ENCODE data around the gene DDX27. TPM values are rescaled to one million over a fixed set of nuclear protein-coding genes. Genes with fewer than 3 reads are reported as not detected.

The DDX27 gene
- polyA plus RNA-seq, 1 of the 3 experiments (the other 2 are of a cell fraction): 51.9 TPM

- no peaks in the 10 kb centered on the region for H3K9me2 ChIP-seq
- no peak overlapping the region for H3K4me2 ChIP-seq
- 94% methylated on average over 8 of the region's 8 CpGs for WGBS (ENCODE audit: low lambda C conversion rate)
- ChIA-PET CTCF (interaction anchor here (1.1 to 2.1 kb wide), 2 partner anchors 14 kb away, joined by 4 to 7 read pairs; no protein-coding TSS in a partner anchor), POLR2A (no interaction called here)
- H2AFZ ChIP-seq (ENCODE audit: low read depth): no peak overlapping the region
- H3K4me3 ChIP-seq (ENCODE audit: low read depth in 2 of 2, low read length in 1 of 2): no peak overlapping the region
- H3K9ac ChIP-seq: no peak overlapping the region
- DNase-seq: no peak
- H4K20me1 ChIP-seq (ENCODE audit: insufficient read depth): no peaks in the 10 kb centered on the region
- TF ChIP-seq RAD21 (IDR thresholded peaks at IDR 0.05; ENCODE audit: low read length): no peak
- TF ChIP-seq RCOR1 (IDR thresholded peaks at IDR 0.05; ENCODE audit: low read length): no peak
- no peak for TF ChIP-seq ELF1 (IDR thresholded peaks at IDR 0.05)
- TF ChIP-seq FOSL2 (IDR thresholded peaks at IDR 0.05; ENCODE audit: borderline replicate concordance, low read depth): no peak
- no peak for TF ChIP-seq EP300 (IDR thresholded peaks at IDR 0.05; ENCODE audit: borderline replicate concordance in 1 of 2, low read depth in 1 of 2, low read length in 1 of 2)
- TF ChIP-seq RXRA (IDR thresholded peaks at IDR 0.05; ENCODE audit: borderline replicate concordance, low read depth): no peak
- no peak for TF ChIP-seq TEAD4 (IDR thresholded peaks at IDR 0.05; ENCODE audit: borderline replicate concordance, insufficient read depth)
- no peak for TF ChIP-seq SMC3 (IDR thresholded peaks at IDR 0.05; ENCODE audit: low read depth, low read length)
- TF ChIP-seq TAF1 (IDR thresholded peaks at IDR 0.05; ENCODE audit: borderline replicate concordance, low read depth, low read length): no peak
- no peak for TF ChIP-seq CHD2 (IDR thresholded peaks at IDR 0.05; ENCODE audit: low read length, partially characterized antibody)
- TF ChIP-seq JUND (IDR thresholded peaks at IDR 0.05): no peak
- no peak for TF ChIP-seq POLR2AphosphoS5 (IDR thresholded peaks at IDR 0.05; ENCODE audit: low read depth, low read length)
- no peak for TF ChIP-seq GABPA (IDR thresholded peaks at IDR 0.05; ENCODE audit: low read depth)
- no peak for TF ChIP-seq USF2 (IDR thresholded peaks at IDR 0.05; ENCODE audit: borderline replicate concordance, low read depth, low read length)
- TF ChIP-seq FOXM1 (IDR thresholded peaks at IDR 0.05; ENCODE audit: low read depth): no peak
- no peak overlapping the region for H3K27ac ChIP-seq (ENCODE audit: low read depth in 2 of 2, low read length in 1 of 2)
- no peaks in the 10 kb centered on the region for H3K27me3 ChIP-seq (ENCODE audit: insufficient read depth)
- no peaks in the 10 kb centered on the region for H3K4me1 ChIP-seq (ENCODE audit: control insufficient read depth in 1 of 2, insufficient read depth in 2 of 2, low read depth in 1 of 2, low read length in 1 of 2)
- H3K36me3 ChIP-seq (replicated peaks in 1 of 2; ENCODE audit: control insufficient read depth in 1 of 2, insufficient read depth in 2 of 2, low read length in 1 of 2): peaks cover 31 to 57% of the 10 kb centered on the region in 2 experiments
- H3K79me2 ChIP-seq (ENCODE audit: insufficient read depth): no peaks in the 10 kb centered on the region; the same call in 1 of the 2 replicates
- no peaks in the 10 kb centered on the region for H3F3A ChIP-seq (replicated peaks; ENCODE audit: insufficient read depth)
- H3K9me3 ChIP-seq: no peaks in the 10 kb centered on the region
These were observed 11.4 kb downstream of the DDX27 start for GRCh38 chr20:49230561-49231133.

- H4K20me1 ChIP-seq (ENCODE audit: insufficient read depth): no peaks in the 10 kb centered on the region
- H3K27me3 ChIP-seq (ENCODE audit: insufficient read depth): no peaks in the 10 kb centered on the region
- no peak for DNase-seq
- 77% methylated on average over 7 of the region's 7 CpGs for WGBS (ENCODE audit: low lambda C conversion rate)
- no peak overlapping the region for H3K27ac ChIP-seq (ENCODE audit: low read depth in 2 of 2, low read length in 1 of 2)
- H3K79me2 ChIP-seq (ENCODE audit: insufficient read depth): no peaks in the 10 kb centered on the region; the same call in 1 of the 2 replicates
- no peaks in the 10 kb centered on the region for H3K4me1 ChIP-seq (ENCODE audit: control insufficient read depth in 1 of 2, insufficient read depth in 2 of 2, low read depth in 1 of 2, low read length in 1 of 2)
- ChIA-PET POLR2A (no interaction called here), CTCF (interaction anchor here (2.1 kb wide), 1 partner anchor 15 kb away, joined by 7 read pairs; no protein-coding TSS in a partner anchor)
- no peak overlapping the region for H3K9ac ChIP-seq
- H3K9me3 ChIP-seq: no peaks in the 10 kb centered on the region
- H3K4me2 ChIP-seq: no peak overlapping the region
- H3K36me3 ChIP-seq (replicated peaks in 1 of 2; ENCODE audit: control insufficient read depth in 1 of 2, insufficient read depth in 2 of 2, low read length in 1 of 2): peaks cover 24 to 55% of the 10 kb centered on the region in 2 experiments
- H3F3A ChIP-seq (replicated peaks; ENCODE audit: insufficient read depth): no peaks in the 10 kb centered on the region
- H3K4me3 ChIP-seq (ENCODE audit: low read depth in 2 of 2, low read length in 1 of 2): no peak overlapping the region
- H3K9me2 ChIP-seq: no peaks in the 10 kb centered on the region
- H2AFZ ChIP-seq (ENCODE audit: low read depth): no peak overlapping the region
- TF ChIP-seq MEF2A (IDR thresholded peaks at IDR 0.05; ENCODE audit: borderline replicate concordance, low read depth) (no peak), NFIC (IDR thresholded peaks at IDR 0.05; ENCODE audit: borderline replicate concordance) (no peak), IRF3 (IDR thresholded peaks at IDR 0.05; ENCODE audit: low read depth, low read length) (no peak), FOXM1 (IDR thresholded peaks at IDR 0.05; ENCODE audit: low read depth) (no peak), EZH2phosphoT487 (IDR thresholded peaks at IDR 0.05; ENCODE audit: borderline replicate concordance, low read depth) (no peak), FOSL2 (IDR thresholded peaks at IDR 0.05; ENCODE audit: borderline replicate concordance, low read depth) (no peak), TAF1 (IDR thresholded peaks at IDR 0.05; ENCODE audit: borderline replicate concordance, low read depth, low read length) (no peak), EP300 (IDR thresholded peaks at IDR 0.05; ENCODE audit: borderline replicate concordance in 1 of 2, low read depth in 1 of 2, low read length in 1 of 2) (no peak), SIN3A (IDR thresholded peaks at IDR 0.05; ENCODE audit: borderline replicate concordance, low read depth, low read length) (no peak), YY1 (IDR thresholded peaks at IDR 0.05; ENCODE audit: low read depth) (no peak), NRF1 (IDR thresholded peaks at IDR 0.05; ENCODE audit: low read depth, low read length) (no peak), JUND (IDR thresholded peaks at IDR 0.05) (no peak), PBX3 (IDR thresholded peaks at IDR 0.05) (no peak), USF2 (IDR thresholded peaks at IDR 0.05; ENCODE audit: borderline replicate concordance, low read depth, low read length) (no peak), RFX5 (IDR thresholded peaks at IDR 0.05; ENCODE audit: low read length) (no peak), RCOR1 (IDR thresholded peaks at IDR 0.05; ENCODE audit: low read length) (no peak), ELF1 (IDR thresholded peaks at IDR 0.05) (no peak), RXRA (IDR thresholded peaks at IDR 0.05; ENCODE audit: borderline replicate concordance, low read depth) (no peak), MXI1 (IDR thresholded peaks at IDR 0.05; ENCODE audit: low read depth, low read length) (no peak)
These were observed 12.3 kb downstream of the DDX27 start for GRCh38 chr20:49231471-49231870.
